ENCODE data around the gene CHRM1.
A peak's percentile ranks its signal among the peaks of the same experiment; 100 is the strongest.

Gene CHRM1

GRCh38 chr11:62919898-62920640, 1.1 kb downstream of the CHRM1 start:
- H3K36me3 Mint-ChIP-seq, result no peaks in the 10 kb centered on the region
- no peaks in the 10 kb centered on the region for H3K9me3 Mint-ChIP-seq
- H3K4me1 Mint-ChIP-seq, result peaks cover 11% of the 10 kb centered on the region
- H3K27ac Mint-ChIP-seq, result no peak overlapping the region
- H3K27me3 Mint-ChIP-seq, result peaks cover 81% of the 10 kb centered on the region
- CTCF ChIA-PET, result interaction anchor here (0.6 to 4.9 kb wide), 5 partner anchors 11 to 168 kb away, joined by 3 to 23 read pairs (median 14); no protein-coding TSS in a partner anchor
- DNase-seq, result peak; percentile 10
- H3K4me3 Mint-ChIP-seq, result no peak overlapping the region

- Mint-ChIP-seq H3K9me3 (no peaks in the 10 kb centered on the region), H3K27ac (no peak overlapping the region), H3K27me3 (peaks cover 75% of the 10 kb centered on the region), H3K36me3 (no peaks in the 10 kb centered on the region), H3K4me3 (no peak overlapping the region), H3K4me1 (peaks cover 11% of the 10 kb centered on the region)
- DNase-seq, result no peak
- CTCF ChIA-PET, result interaction anchor here (0.5 to 3.9 kb wide), 5 partner anchors 11 to 168 kb away, joined by 3 to 20 read pairs (median 3); no protein-coding TSS in a partner anchor
Measured at GRCh38 chr11:62919476-62919875, 1.7 kb downstream of the CHRM1 start.

- CTCF ChIA-PET, result interaction anchor here (1.3 to 3.9 kb wide), 3 partner anchors 10 to 104 kb away, joined by 3 to 20 read pairs (median 14); no protein-coding TSS in a partner anchor
- H3K27ac Mint-ChIP-seq, result no peak overlapping the region
- H3K9me3 Mint-ChIP-seq, result no peaks in the 10 kb centered on the region
- peaks cover 65% of the 10 kb centered on the region for H3K27me3 Mint-ChIP-seq
- H3K4me1 Mint-ChIP-seq, result peaks cover 6% of the 10 kb centered on the region
- H3K4me3 Mint-ChIP-seq, result no peak overlapping the region
- H3K36me3 Mint-ChIP-seq, result no peaks in the 10 kb centered on the region
- no peak for DNase-seq
Measured at GRCh38 chr11:62918531-62918930, 2.6 kb downstream of the CHRM1 start.

GRCh38 chr11:62917906-62918502, 3.2 kb downstream of the CHRM1 start:
- CTCF ChIA-PET, result interaction anchor here (2.7 to 3.9 kb wide), 2 partner anchors 12 to 105 kb away, joined by 14 to 20 read pairs; no protein-coding TSS in a partner anchor
- no peak for DNase-seq
- no peaks in the 10 kb centered on the region for H3K9me3 Mint-ChIP-seq
- no peaks in the 10 kb centered on the region for H3K36me3 Mint-ChIP-seq
- H3K4me1 Mint-ChIP-seq, result peaks cover 2% of the 10 kb centered on the region
- H3K4me3 Mint-ChIP-seq, result no peak overlapping the region
- no peak overlapping the region for H3K27ac Mint-ChIP-seq
- peaks cover 60% of the 10 kb centered on the region for H3K27me3 Mint-ChIP-seq

GRCh38 chr11:62914416-62914815, 6.7 kb downstream of the CHRM1 start:
- no peak for DNase-seq
- Mint-ChIP-seq H3K27ac (no peak overlapping the region), H3K27me3 (peaks cover 34% of the 10 kb centered on the region), H3K4me1 (no peaks in the 10 kb centered on the region), H3K9me3 (no peaks in the 10 kb centered on the region), H3K36me3 (no peaks in the 10 kb centered on the region), H3K4me3 (no peak overlapping the region)
- CTCF ChIA-PET, result interaction anchor here (0.7 to 4.1 kb wide), 4 partner anchors 8 to 121 kb away, joined by 4 to 21 read pairs (median 6); no protein-coding TSS in a partner anchor

GRCh38 chr11:62912268-62912667, 8.9 kb downstream of the CHRM1 start:
- H3K36me3 Mint-ChIP-seq, result no peaks in the 10 kb centered on the region
- no peaks in the 10 kb centered on the region for H3K9me3 Mint-ChIP-seq
- no peaks in the 10 kb centered on the region for H3K4me1 Mint-ChIP-seq
- peaks cover 29% of the 10 kb centered on the region for H3K27me3 Mint-ChIP-seq
- H3K4me3 Mint-ChIP-seq, result no peak overlapping the region
- H3K27ac Mint-ChIP-seq, result no peak overlapping the region
- CTCF ChIA-PET, result no interaction called here
- no peak for DNase-seq

GRCh38 chr11:62911137-62912130, 9.7 kb downstream of the CHRM1 start:
- no peaks in the 10 kb centered on the region for H3K4me1 Mint-ChIP-seq
- H3K27ac Mint-ChIP-seq, result no peak overlapping the region
- no peak overlapping the region for H3K4me3 Mint-ChIP-seq
- peaks cover 31% of the 10 kb centered on the region for H3K27me3 Mint-ChIP-seq
- no peaks in the 10 kb centered on the region for H3K9me3 Mint-ChIP-seq
- CTCF ChIA-PET, result interaction anchor here (1.8 to 1.9 kb wide), 2 partner anchors 110 to 112 kb away, joined by 5 to 9 read pairs; no protein-coding TSS in a partner anchor
- no peaks in the 10 kb centered on the region for H3K36me3 Mint-ChIP-seq
- DNase-seq, result no peak

GRCh38 chr11:62910141-62910882, 10.9 kb downstream of the CHRM1 start:
- Mint-ChIP-seq H3K27me3 (peaks cover 40% of the 10 kb centered on the region), H3K27ac (no peak overlapping the region), H3K36me3 (no peaks in the 10 kb centered on the region), H3K9me3 (no peaks in the 10 kb centered on the region), H3K4me3 (no peak overlapping the region), H3K4me1 (peaks cover 6% of the 10 kb centered on the region)
- CTCF ChIA-PET, result interaction anchor here (1.8 to 1.9 kb wide), 2 partner anchors 111 to 113 kb away, joined by 5 to 9 read pairs; no protein-coding TSS in a partner anchor
- no peak for DNase-seq

- Mint-ChIP-seq H3K27ac (no peak overlapping the region), H3K27me3 (peaks cover 43% of the 10 kb centered on the region), H3K9me3 (no peaks in the 10 kb centered on the region), H3K4me1 (peaks cover 10% of the 10 kb centered on the region), H3K4me3 (no peak overlapping the region), H3K36me3 (no peaks in the 10 kb centered on the region)
- DNase-seq, result no peak
- CTCF ChIA-PET, result interaction anchor here (0.6 to 8.2 kb wide), 5 partner anchors 10 to 114 kb away, joined by 3 to 231 read pairs (median 5); no protein-coding TSS in a partner anchor
Measured at GRCh38 chr11:62909107-62909894, 11.9 kb downstream of the CHRM1 start.

GRCh38 chr11:62908468-62909072, 12.6 kb downstream of the CHRM1 start:
- no peak overlapping the region for H3K4me3 Mint-ChIP-seq
- peaks cover 10% of the 10 kb centered on the region for H3K4me1 Mint-ChIP-seq
- H3K27me3 Mint-ChIP-seq, result peaks cover 51% of the 10 kb centered on the region
- no peaks in the 10 kb centered on the region for H3K36me3 Mint-ChIP-seq
- no peak for DNase-seq
- H3K9me3 Mint-ChIP-seq, result no peaks in the 10 kb centered on the region
- H3K27ac Mint-ChIP-seq, result no peak overlapping the region
- CTCF ChIA-PET, result interaction anchor here (0.6 to 8.2 kb wide), 4 partner anchors 11 to 112 kb away, joined by 3 to 231 read pairs (median 19); no protein-coding TSS in a partner anchor

- DNase-seq, result peak; percentile 85
- H3K9me3 Mint-ChIP-seq, result no peaks in the 10 kb centered on the region
- peaks cover 10% of the 10 kb centered on the region for H3K4me1 Mint-ChIP-seq
- no peak overlapping the region for H3K27ac Mint-ChIP-seq
- peaks cover 72% of the 10 kb centered on the region for H3K27me3 Mint-ChIP-seq
- no peaks in the 10 kb centered on the region for H3K36me3 Mint-ChIP-seq
- CTCF ChIA-PET, result interaction anchor here (0.7 to 8.2 kb wide), 35 partner anchors 9 to 573 kb away, joined by 3 to 231 read pairs (median 6); partner anchors contain the start of genes CHRM1 and SLC3A2
- H3K4me3 Mint-ChIP-seq, result no peak overlapping the region
Measured at GRCh38 chr11:62905927-62906531, 15.1 kb downstream of the CHRM1 start.

GRCh38 chr11:62905296-62905695, 15.9 kb downstream of the CHRM1 start:
- Mint-ChIP-seq H3K4me3 (no peak overlapping the region), H3K9me3 (no peaks in the 10 kb centered on the region), H3K27me3 (peaks cover 72% of the 10 kb centered on the region), H3K27ac (no peak overlapping the region), H3K36me3 (no peaks in the 10 kb centered on the region), H3K4me1 (peaks cover 10% of the 10 kb centered on the region)
- CTCF ChIA-PET, result interaction anchor here (0.7 to 8.2 kb wide), 33 partner anchors 8 to 574 kb away, joined by 3 to 231 read pairs (median 6); partner anchors contain the start of genes CHRM1 and SLC3A2
- DNase-seq, result no peak

Data from activated naive CD4-positive, alpha-beta T cell treated with anti-CD3 and anti-CD28 coated beads, Interleukin-2, amount 10 ng/mL, durations not matched to agents 7 days and 5 days (primary cell).